ENCODE data around the gene CFAP100.
A peak's percentile ranks its signal among the peaks of the same experiment; 100 is the strongest.

Gene CFAP100

GRCh38 chr3:126380011-126380768 lies 14.5 kb upstream of the CFAP100 start:
- Histone ChIP-seq H3K27ac (ENCODE audit: low read depth, low read length) (no peak overlapping the region), H3K27me3 (ENCODE audit: insufficient read depth, low read length) (no peaks in the 10 kb centered on the region), H3K4me1 (ENCODE audit: insufficient read depth, low read length) (no peaks in the 10 kb centered on the region), H3K36me3 (ENCODE audit: insufficient read depth, low read length) (no peaks in the 10 kb centered on the region), H3K9me3 (ENCODE audit: insufficient read depth, low read depth, low read length) (no peaks in the 10 kb centered on the region), H3K9ac (ENCODE audit: low read depth, low read length) (no peak overlapping the region), H3K4me3 (ENCODE audit: low read length) (no peak overlapping the region)
- WGBS: 86% methylated on average over 17 of the region's 17 CpGs

- 43% methylated on average over 2 of the region's 2 CpGs for WGBS
- Histone ChIP-seq H3K36me3 (ENCODE audit: insufficient read depth, low read length) (no peaks in the 10 kb centered on the region), H3K27me3 (ENCODE audit: insufficient read depth, low read length) (no peaks in the 10 kb centered on the region), H3K27ac (ENCODE audit: low read depth, low read length) (no peak overlapping the region), H3K4me3 (ENCODE audit: low read length) (no peak overlapping the region), H3K4me1 (ENCODE audit: insufficient read depth, low read length) (no peaks in the 10 kb centered on the region), H3K9ac (ENCODE audit: low read depth, low read length) (no peak overlapping the region), H3K9me3 (ENCODE audit: insufficient read depth, low read depth, low read length) (no peaks in the 10 kb centered on the region)
Measured at GRCh38 chr3:126381966-126382365, 12.7 kb upstream of the CFAP100 start.

GRCh38 chr3:126389112-126389793 lies 5.5 kb upstream of the CFAP100 start:
- Histone ChIP-seq H3K4me1 (ENCODE audit: insufficient read depth, low read length) (no peaks in the 10 kb centered on the region; the same call in 1 of the 2 replicates), H3K27ac (ENCODE audit: low read depth, low read length) (peak overlapping the region; percentile 77; the same call in 1 of the 2 replicates)
- 6% methylated on average over 58 of the region's 58 CpGs for WGBS

GRCh38 chr3:126389794-126390146 lies 4.9 kb upstream of the CFAP100 start:
- Histone ChIP-seq H3K9me3 (ENCODE audit: insufficient read depth, low read depth, low read length) (no peaks in the 10 kb centered on the region), H3K27me3 (ENCODE audit: insufficient read depth, low read length) (peaks cover 43% of the 10 kb centered on the region), H3K9ac (ENCODE audit: low read depth, low read length) (no peak overlapping the region), H3K4me3 (ENCODE audit: low read length) (0 out of 2 replicates have a peak overlapping the region, but pooled peaks have one; percentile 48), H3K4me1 (ENCODE audit: insufficient read depth, low read length) (no peaks in the 10 kb centered on the region; the same call in 1 of the 2 replicates), H3K27ac (ENCODE audit: low read depth, low read length) (no peak overlapping the region), H3K36me3 (ENCODE audit: insufficient read depth, low read length) (no peaks in the 10 kb centered on the region)
- 82% methylated on average over 17 of the region's 17 CpGs for WGBS

More at GRCh38 chr3:126389112-126389793, 5.5 kb upstream of the CFAP100 start:
- peaks cover 38% of the 10 kb centered on the region for H3K27me3 ChIP-seq (ENCODE audit: insufficient read depth, low read length)
- no peaks in the 10 kb centered on the region for H3K36me3 ChIP-seq (ENCODE audit: insufficient read depth, low read length)
- H3K9ac ChIP-seq (ENCODE audit: low read depth, low read length): peak overlapping the region; percentile 68
- no peaks in the 10 kb centered on the region for H3K9me3 ChIP-seq (ENCODE audit: insufficient read depth, low read depth, low read length)
- H3K4me3 ChIP-seq (ENCODE audit: low read length): peak overlapping the region; percentile 48

- peaks cover 47% of the 10 kb centered on the region for H3K27me3 ChIP-seq (ENCODE audit: insufficient read depth, low read length)
- H3K4me3 ChIP-seq (ENCODE audit: low read length): no peak overlapping the region
- no peaks in the 10 kb centered on the region for H3K9me3 ChIP-seq (ENCODE audit: insufficient read depth, low read depth, low read length)
- WGBS: 95% methylated on average over 15 of the region's 15 CpGs
- H3K9ac ChIP-seq (ENCODE audit: low read depth, low read length): no peak overlapping the region
- no peak overlapping the region for H3K27ac ChIP-seq (ENCODE audit: low read depth, low read length)
- H3K36me3 ChIP-seq (ENCODE audit: insufficient read depth, low read length): no peaks in the 10 kb centered on the region
- H3K4me1 ChIP-seq (ENCODE audit: insufficient read depth, low read length): no peaks in the 10 kb centered on the region; the same call in 1 of the 2 replicates
Measured at GRCh38 chr3:126390201-126390600, 4.5 kb upstream of the CFAP100 start.

GRCh38 chr3:126390751-126391150 lies 4.0 kb upstream of the CFAP100 start:
- H3K4me3 ChIP-seq (ENCODE audit: low read length): no peak overlapping the region
- peaks cover 53% of the 10 kb centered on the region for H3K27me3 ChIP-seq (ENCODE audit: insufficient read depth, low read length)
- no peaks in the 10 kb centered on the region for H3K9me3 ChIP-seq (ENCODE audit: insufficient read depth, low read depth, low read length)
- H3K36me3 ChIP-seq (ENCODE audit: insufficient read depth, low read length): no peaks in the 10 kb centered on the region
- WGBS: 85% methylated on average over 4 of the region's 4 CpGs
- H3K4me1 ChIP-seq (ENCODE audit: insufficient read depth, low read length): no peaks in the 10 kb centered on the region; the same call in 1 of the 2 replicates
- H3K27ac ChIP-seq (ENCODE audit: low read depth, low read length): no peak overlapping the region
- no peak overlapping the region for H3K9ac ChIP-seq (ENCODE audit: low read depth, low read length)

- H3K9ac ChIP-seq (ENCODE audit: low read depth, low read length): no peak overlapping the region
Measured at GRCh38 chr3:126391631-126392030, 3.1 kb upstream of the CFAP100 start.

GRCh38 chr3:126392246-126392645 lies 2.5 kb upstream of the CFAP100 start:
- Histone ChIP-seq H3K36me3 (ENCODE audit: insufficient read depth, low read length) (no peaks in the 10 kb centered on the region), H3K9ac (ENCODE audit: low read depth, low read length) (no peak overlapping the region), H3K27me3 (ENCODE audit: insufficient read depth, low read length) (peaks cover 63% of the 10 kb centered on the region), H3K27ac (ENCODE audit: low read depth, low read length) (no peak overlapping the region), H3K4me1 (ENCODE audit: insufficient read depth, low read length) (no peaks in the 10 kb centered on the region; the same call in 1 of the 2 replicates), H3K9me3 (ENCODE audit: insufficient read depth, low read depth, low read length) (no peaks in the 10 kb centered on the region), H3K4me3 (ENCODE audit: low read length) (no peak overlapping the region)
- 89% methylated on average over 12 of the region's 12 CpGs for WGBS

More at GRCh38 chr3:126391631-126392030, 3.1 kb upstream of the CFAP100 start:
- Histone ChIP-seq H3K27ac (ENCODE audit: low read depth, low read length) (no peak overlapping the region), H3K9me3 (ENCODE audit: insufficient read depth, low read depth, low read length) (no peaks in the 10 kb centered on the region), H3K27me3 (ENCODE audit: insufficient read depth, low read length) (peaks cover 61% of the 10 kb centered on the region), H3K4me3 (ENCODE audit: low read length) (no peak overlapping the region), H3K4me1 (ENCODE audit: insufficient read depth, low read length) (no peaks in the 10 kb centered on the region; the same call in 1 of the 2 replicates), H3K36me3 (ENCODE audit: insufficient read depth, low read length) (no peaks in the 10 kb centered on the region)
- 70% methylated on average over 1 of the region's 1 CpG for whole genome bisulfite sequencing

GRCh38 chr3:126393563-126393962 lies 1.1 kb upstream of the CFAP100 start:
- WGBS: 90% methylated on average over 4 of the region's 4 CpGs
- no peak overlapping the region for H3K4me3 ChIP-seq (ENCODE audit: low read length)
- no peak overlapping the region for H3K27ac ChIP-seq (ENCODE audit: low read depth, low read length)
- no peaks in the 10 kb centered on the region for H3K36me3 ChIP-seq (ENCODE audit: insufficient read depth, low read length)
- no peaks in the 10 kb centered on the region; the same call in 1 of the 2 replicates for H3K4me1 ChIP-seq (ENCODE audit: insufficient read depth, low read length)
- H3K9me3 ChIP-seq (ENCODE audit: insufficient read depth, low read depth, low read length): no peaks in the 10 kb centered on the region
- H3K27me3 ChIP-seq (ENCODE audit: insufficient read depth, low read length): peaks cover 63% of the 10 kb centered on the region
- H3K9ac ChIP-seq (ENCODE audit: low read depth, low read length): no peak overlapping the region

GRCh38 chr3:126394977-126395321 lies 240 bp downstream of the CFAP100 start:
- no peaks in the 10 kb centered on the region for H3K4me1 ChIP-seq (ENCODE audit: insufficient read depth, low read length)
- 12% methylated on average over 30 of the region's 30 CpGs for WGBS
- H3K9me3 ChIP-seq (ENCODE audit: insufficient read depth, low read depth, low read length): no peaks in the 10 kb centered on the region
- no peak overlapping the region for H3K27ac ChIP-seq (ENCODE audit: low read depth, low read length)
- H3K9ac ChIP-seq (ENCODE audit: low read depth, low read length): no peak overlapping the region; the same call in 1 of the 2 replicates
- peaks cover 57% of the 10 kb centered on the region for H3K27me3 ChIP-seq (ENCODE audit: insufficient read depth, low read length)
- peak overlapping the region; percentile 46 for H3K4me3 ChIP-seq (ENCODE audit: low read length)
- no peaks in the 10 kb centered on the region for H3K36me3 ChIP-seq (ENCODE audit: insufficient read depth, low read length)

- Histone ChIP-seq H3K36me3 (ENCODE audit: insufficient read depth, low read length) (no peaks in the 10 kb centered on the region), H3K9me3 (ENCODE audit: insufficient read depth, low read depth, low read length) (no peaks in the 10 kb centered on the region), H3K9ac (ENCODE audit: low read depth, low read length) (no peak overlapping the region), H3K27me3 (ENCODE audit: insufficient read depth, low read length) (peaks cover 47% of the 10 kb centered on the region), H3K4me1 (ENCODE audit: insufficient read depth, low read length) (no peaks in the 10 kb centered on the region), H3K27ac (ENCODE audit: low read depth, low read length) (no peak overlapping the region), H3K4me3 (ENCODE audit: low read length) (no peak overlapping the region)
- 95% methylated on average over 6 of the region's 6 CpGs for WGBS
Measured at GRCh38 chr3:126395846-126396513, 1.3 kb downstream of the CFAP100 start.

All from HUES64 (cell line).